ENCODE measurements around the gene FGG.
A peak's percentile ranks its signal among the peaks of the same experiment; 100 is the strongest.
"Not testable (repeated sequence)": the region's sequence is repeated elsewhere in the genome, so short reads cannot be mapped to it uniquely, and the experiment has no call there.

FGG gene

GRCh38 chr4:154610582-154610981 is 1.9 kb downstream of the FGG start:
- DNase-seq (ENCODE audit: low spot score): no peak

GRCh38 chr4:154609532-154609931 is 2.9 kb downstream of the FGG start:
- DNase-seq (ENCODE audit: low spot score): no peak

GRCh38 chr4:154608361-154609252 is 3.8 kb downstream of the FGG start:
- DNase-seq (ENCODE audit: low spot score): no peak

- no peak for DNase-seq (ENCODE audit: low spot score)
These were observed 5.4 kb downstream of the FGG start for GRCh38 chr4:154606728-154607723.

GRCh38 chr4:154604696-154605200 is 7.7 kb downstream of the FGG start:
- DNase-seq (ENCODE audit: low spot score): no peak

GRCh38 chr4:154603033-154603943 is 9.2 kb downstream of the FGG start:
- DNase-seq (ENCODE audit: low spot score): no peak

- no peak for DNase-seq (ENCODE audit: low spot score)
These were observed 9.9 kb downstream of the FGG start for GRCh38 chr4:154602404-154603020.

GRCh38 chr4:154597798-154598774 is 14.4 kb downstream of the FGG start:
- no peak for DNase-seq (ENCODE audit: low spot score)

- not testable (repeated sequence) for DNase-seq (ENCODE audit: low spot score)
These were observed 15.2 kb downstream of the FGG start for GRCh38 chr4:154597281-154597680.

GRCh38 chr4:154595807-154596206 is 16.6 kb downstream of the FGG start:
- no peak for DNase-seq (ENCODE audit: low spot score)

GRCh38 chr4:154594343-154594742 is 18.1 kb downstream of the FGG start:
- not testable (repeated sequence) for DNase-seq (ENCODE audit: low spot score)

GRCh38 chr4:154593868-154594267 is 18.6 kb downstream of the FGG start:
- peak; percentile 56 for DNase-seq (ENCODE audit: low spot score)

- no peak for DNase-seq (ENCODE audit: low spot score)
These were observed 20.6 kb downstream of the FGG start for GRCh38 chr4:154591890-154592289.

- no peak for DNase-seq (ENCODE audit: low spot score)
These were observed 22.0 kb downstream of the FGG start, which contains the start of gene FGA for GRCh38 chr4:154590329-154591006. FGA (minus strand) TSS chr4:154590742; CDS start chr4:154590687, 55 bp downstream.

- DNase-seq (ENCODE audit: low spot score): no peak
These were observed 22.9 kb downstream of the FGG start for GRCh38 chr4:154589296-154590197.

- no peak for DNase-seq (ENCODE audit: low spot score)
These were observed 24.3 kb downstream of the FGG start for GRCh38 chr4:154588198-154588597.

- no peak for DNase-seq (ENCODE audit: low spot score)
These were observed 26.0 kb downstream of the FGG start for GRCh38 chr4:154586296-154587033.
